ENCODE measurements around the gene MAB21L2.

Gene MAB21L2

GRCh38 chr4:150577796-150578195 is 4.2 kb upstream of the MAB21L2 start:
- no peak for ATAC-seq

DNA sequence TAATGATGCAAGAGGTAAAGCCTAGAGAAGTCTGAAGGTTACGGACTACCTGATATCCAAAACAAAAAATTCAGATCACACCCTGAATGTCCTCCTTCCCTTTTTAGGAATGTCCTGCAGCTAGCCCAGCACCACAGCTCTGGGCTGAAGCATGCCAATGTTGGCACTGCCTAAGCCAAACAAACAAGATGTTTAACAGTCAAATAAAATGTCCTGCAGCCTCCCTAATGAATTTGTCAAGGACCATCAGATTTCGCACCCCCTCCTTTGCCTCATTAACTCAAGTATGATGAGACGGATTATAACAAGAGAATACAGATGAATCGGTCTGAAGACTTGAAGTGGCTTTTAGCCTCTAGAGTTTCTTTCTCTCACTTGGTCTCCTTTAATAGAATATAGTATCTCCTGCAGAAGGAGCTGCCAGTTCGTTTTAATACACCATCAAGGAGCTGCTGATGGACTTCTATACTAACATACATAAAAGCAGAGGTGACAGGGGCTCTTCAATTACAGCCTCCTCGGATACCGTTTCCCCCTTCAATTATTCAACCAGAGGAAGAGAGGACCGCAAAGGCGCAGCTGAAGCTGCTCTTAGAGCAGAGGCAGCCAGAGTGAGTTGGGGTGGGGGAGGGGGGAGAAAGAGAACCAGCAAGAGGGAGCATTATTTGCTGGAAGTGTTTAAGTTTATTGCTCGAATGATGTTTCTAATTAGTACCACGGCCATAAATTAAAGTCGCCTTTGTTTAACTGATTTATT is 3.0 kb upstream of the MAB21L2 start:
- no peak for ATAC-seq

GRCh38 chr4:150579551-150580234 is 2.3 kb upstream of the MAB21L2 start:
- ATAC-seq: no peak

- ATAC-seq: no peak
These were observed 1.6 kb upstream of the MAB21L2 start for GRCh38 chr4:150580306-150580705.

DNA sequence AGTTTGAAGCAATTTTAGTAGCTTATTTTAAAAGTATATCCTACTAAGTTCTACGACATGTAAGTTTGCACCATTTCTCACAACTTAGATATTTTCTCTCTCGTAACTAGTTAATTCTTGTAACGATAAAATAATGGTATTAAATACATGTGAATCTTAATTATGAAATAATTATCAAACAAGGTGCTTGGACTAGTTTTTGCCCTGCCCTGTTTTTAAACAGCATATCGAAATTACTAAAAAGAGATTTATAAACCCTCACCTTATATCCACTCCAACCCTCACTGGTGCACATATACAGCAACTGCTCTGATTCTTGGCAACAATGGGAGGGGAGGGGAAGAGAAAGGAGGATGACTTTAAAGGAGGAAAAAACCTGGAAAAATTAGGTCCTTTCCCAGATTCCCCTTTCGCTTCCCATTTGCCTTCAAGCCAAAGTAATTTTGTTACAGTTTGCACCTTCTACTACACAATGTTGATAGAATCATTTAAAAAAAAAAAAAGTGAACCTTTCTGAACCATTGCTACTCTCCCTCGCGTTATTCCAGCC is 820 bp upstream of the MAB21L2 start:
- ATAC-seq: no peak

GRCh38 chr4:150581641-150582051 is 305 bp upstream of the MAB21L2 start:
- ATAC-seq: no peak

GRCh38 chr4:150582873-150583286 is 929 bp downstream of the MAB21L2 start:
- ATAC-seq: no peak

DNA sequence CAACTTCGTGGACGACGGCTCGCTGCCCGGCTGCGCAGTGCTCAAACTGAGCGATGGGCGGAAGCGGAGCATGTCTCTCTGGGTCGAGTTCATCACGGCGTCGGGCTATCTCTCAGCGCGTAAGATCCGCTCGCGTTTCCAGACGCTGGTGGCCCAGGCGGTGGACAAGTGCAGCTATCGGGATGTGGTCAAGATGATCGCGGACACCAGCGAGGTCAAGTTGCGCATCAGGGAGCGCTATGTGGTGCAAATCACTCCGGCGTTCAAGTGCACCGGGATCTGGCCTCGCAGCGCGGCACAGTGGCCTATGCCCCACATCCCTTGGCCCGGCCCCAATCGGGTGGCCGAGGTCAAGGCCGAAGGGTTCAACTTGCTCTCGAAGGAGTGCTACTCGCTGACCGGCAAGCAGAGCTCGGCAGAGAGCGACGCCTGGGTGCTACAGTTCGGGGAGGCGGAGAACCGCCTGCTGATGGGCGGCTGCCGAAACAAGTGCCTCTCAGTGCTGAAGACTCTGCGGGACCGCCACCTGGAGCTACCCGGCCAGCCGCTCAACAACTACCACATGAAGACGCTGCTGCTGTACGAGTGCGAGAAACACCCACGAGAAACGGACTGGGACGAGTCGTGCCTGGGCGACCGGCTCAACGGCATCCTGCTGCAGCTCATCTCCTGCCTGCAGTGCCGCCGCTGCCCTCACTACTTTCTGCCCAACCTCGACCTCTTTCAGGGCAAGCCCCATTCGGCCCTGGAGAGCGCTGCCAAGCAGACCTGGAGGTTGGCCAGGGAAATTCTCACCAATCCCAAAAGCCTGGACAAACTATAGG is 1.5 kb downstream of the MAB21L2 start:
- ATAC-seq: no peak

DNA sequence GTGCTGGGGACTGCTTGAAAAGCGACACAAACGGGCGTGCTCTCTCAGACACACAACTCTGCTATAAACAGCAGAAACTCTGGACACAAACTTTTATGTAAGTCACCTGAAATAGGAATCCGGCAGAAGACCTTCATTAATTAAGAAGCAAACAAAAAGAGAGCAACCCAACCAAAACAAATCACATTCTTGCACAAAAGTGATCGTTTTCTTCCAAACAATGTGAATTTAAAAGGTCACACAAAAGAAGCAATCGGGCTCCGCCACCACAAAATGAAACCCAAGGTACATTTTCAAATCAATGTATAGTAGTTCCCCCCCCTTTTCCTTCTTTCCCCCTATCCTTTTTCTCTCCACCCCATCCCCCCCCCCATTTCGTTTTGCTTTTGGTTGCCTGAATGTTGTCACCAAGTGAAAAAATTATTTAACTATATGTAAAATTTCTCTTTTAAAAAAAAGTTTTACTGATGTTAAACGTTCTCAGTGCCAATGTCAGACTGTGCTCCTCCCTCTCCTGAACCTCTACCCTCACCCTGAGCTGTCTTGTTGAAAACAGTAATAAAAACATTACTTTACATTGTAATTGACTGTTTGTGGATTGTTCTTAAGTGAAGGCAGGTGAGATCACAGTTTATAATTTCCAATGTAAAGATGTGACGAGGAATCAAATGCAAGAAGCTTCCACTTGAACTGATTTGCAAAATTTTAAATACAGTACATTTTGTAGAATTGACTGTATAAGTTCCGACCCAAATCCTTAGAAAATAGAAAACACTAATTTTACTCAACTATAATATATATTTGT is 2.4 kb downstream of the MAB21L2 start:
- no peak for ATAC-seq

DNA sequence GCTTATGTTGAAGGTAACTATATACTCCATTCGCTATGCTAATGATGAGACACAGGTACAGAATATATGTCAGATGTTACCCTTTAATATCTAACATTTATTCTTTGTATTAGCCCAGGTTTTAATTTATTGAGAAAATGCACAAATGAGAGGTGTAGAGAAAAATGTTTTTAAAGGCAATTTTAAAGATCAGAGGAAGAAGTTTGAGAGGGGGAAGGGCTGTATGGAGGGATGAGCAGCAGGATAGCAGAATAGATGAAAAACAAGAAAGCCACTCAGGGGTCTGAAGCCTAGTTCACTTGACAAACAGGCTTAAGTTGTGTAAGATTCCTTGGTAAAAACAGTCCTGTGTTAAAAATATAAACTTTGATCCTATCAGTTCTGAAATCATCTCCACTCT is 3.7 kb downstream of the MAB21L2 start:
- no peak for ATAC-seq

GRCh38 chr4:150586162-150586810 is 4.3 kb downstream of the MAB21L2 start:
- ATAC-seq: no peak

DNA sequence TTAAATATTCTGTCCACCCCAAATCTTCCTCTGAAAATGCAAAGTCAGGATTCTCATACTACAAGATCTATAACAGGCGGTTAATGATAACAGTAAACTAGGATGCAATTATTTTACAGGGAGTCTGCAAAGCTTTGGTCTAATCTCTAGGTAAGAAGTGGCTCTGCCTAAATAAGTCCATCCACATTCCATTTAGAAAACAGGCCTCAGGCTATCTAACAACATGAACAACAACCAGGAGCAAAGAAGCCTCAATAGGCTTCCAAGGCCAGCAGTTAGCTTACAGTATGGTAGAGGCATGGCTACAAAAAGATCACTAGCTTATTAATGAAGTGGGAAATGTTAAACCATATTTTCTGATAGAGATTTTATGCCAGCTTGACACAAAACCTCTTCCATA is 6.4 kb downstream of the MAB21L2 start:
- no peak for ATAC-seq

DNA sequence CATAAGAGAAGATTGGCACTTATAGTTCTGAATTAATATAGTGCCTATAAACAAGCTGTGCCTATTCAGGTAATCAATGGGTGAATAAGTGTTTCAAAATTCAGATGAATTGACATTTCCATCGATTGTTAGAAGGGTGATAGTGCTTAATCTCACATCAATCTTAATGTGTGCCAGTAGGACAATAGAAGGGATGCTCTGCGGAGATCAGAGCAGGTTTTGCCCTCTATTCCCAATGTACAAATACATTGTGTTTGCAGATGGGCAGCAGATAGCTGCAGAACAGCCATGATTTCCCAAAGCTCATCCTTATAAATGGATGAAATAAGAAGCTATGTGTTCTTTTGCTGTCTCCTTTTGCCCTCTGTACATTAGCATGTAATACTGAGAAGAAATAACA is 7.2 kb downstream of the MAB21L2 start:
- ATAC-seq: no peak

GRCh38 chr4:150590631-150591030 is 8.7 kb downstream of the MAB21L2 start:
- no peak for ATAC-seq

DNA sequence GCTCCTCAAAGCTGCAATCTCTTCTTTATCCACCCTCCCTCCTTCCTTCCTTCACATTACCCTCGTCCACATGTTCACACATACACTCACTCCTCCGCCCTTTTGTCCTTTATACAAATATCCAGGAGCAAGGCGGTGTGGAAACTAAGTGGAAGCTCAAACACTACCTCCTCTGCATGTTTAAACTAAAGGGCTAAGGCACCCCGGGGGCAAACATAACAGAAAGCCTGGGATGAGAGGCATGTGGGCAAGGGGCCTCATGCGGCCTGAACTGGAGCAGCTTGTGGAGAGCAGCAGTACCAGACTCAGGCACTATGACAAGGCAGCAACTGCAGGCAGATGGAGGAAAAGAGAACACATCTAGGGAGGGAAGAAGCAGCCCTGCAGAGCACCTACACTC is 9.5 kb downstream of the MAB21L2 start:
- no peak for ATAC-seq

DNA sequence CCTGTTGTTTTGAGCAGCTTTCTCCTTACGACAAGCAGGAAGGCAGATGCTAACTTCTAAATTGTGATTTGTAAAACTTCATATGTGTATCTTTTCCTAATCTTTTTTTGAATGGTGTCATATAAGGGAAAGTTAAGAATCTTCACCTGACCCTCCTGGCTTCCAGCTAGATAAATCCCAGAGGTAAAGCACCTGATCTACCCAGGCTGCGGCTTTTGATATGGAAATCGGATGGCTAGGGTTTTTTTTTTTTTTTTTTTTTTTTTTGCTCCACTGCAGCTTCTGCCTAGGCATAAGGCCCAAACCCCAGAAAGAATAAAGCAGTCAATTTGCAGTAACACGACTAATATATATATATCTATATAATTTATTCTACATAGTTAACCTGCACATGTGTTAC is 10.0 kb downstream of the MAB21L2 start:
- no peak for ATAC-seq

DNA sequence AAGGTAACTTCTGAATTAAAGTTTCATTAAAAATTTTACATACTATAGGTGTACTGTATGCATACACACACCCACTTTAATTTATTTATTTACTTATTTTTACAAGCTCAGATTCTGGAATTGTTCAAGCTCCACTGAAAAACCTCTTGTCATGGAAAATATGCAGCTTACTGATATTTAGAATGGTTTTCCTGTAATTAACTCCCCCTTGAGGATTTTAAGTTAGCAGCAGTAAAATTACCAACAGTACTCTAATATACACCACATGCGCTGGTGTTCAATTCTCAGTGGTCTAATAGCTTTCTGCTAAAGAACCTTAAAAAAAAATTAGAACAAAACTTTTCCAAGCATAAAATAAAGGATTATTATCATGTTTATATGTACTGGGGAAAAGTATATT is 12.0 kb downstream of the MAB21L2 start:
- ATAC-seq: no peak

GRCh38 chr4:150598909-150599308 is 17.0 kb downstream of the MAB21L2 start:
- no peak for ATAC-seq

DNA sequence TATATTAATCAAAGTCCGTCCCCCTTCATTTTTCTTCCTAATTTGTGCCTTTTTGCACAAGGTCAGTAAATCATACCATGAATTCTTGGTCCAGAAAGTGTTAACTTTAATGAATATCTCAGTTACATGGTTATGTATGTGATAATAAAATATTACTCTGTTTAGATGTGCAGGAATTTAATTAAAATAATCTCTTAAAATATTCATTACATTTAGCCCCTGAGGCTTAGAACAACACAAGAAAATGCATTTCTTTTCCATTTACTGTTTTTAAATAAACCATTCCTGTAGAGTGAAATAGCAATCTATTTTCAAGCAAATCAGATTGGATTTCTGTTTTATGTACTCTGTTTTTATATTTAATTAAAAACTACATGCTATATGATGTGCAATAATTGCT is 17.6 kb downstream of the MAB21L2 start:
- no peak for ATAC-seq

GRCh38 chr4:150600812-150601445 is 19.0 kb downstream of the MAB21L2 start:
- no peak for ATAC-seq

- no peak for ATAC-seq
These were observed 27.2 kb downstream of the MAB21L2 start for GRCh38 chr4:150609131-150609530.

All from activated CD4-positive, CD25-positive, alpha-beta regulatory T cell treated with anti-CD3 and anti-CD28 coated beads, Interleukin-2, amount 50 U/mL, for 24 hours (primary cell).